Astrocyte (in vitro differentiated cells and primary cell): ENCODE data around the gene DCAF7.

Experiments used
- CTCF ChIP-seq: IDR thresholded peaks from 2 replicates; pipeline ENCODE4 v1.5.1; 2011; ENCODE audit warnings: low read depth, mild to moderate bottlenecking, inconsistent platforms, low read length, moderate library complexity; ENCODE audit not compliant: insufficient read depth
- EZH2 ChIP-seq: IDR thresholded peaks from 2 replicates; pipeline ENCODE4 v1.6.1; 2012; ENCODE audit warnings: mild to moderate bottlenecking, low read length, inconsistent platforms; ENCODE audit not compliant: insufficient read depth

- TF ChIP-seq CTCF (no peak), EZH2 (no peak)
Measured at GRCh38 chr17:63511331-63511730, 38.9 kb upstream of the DCAF7 start.
